Spleen (tissue), 7 donors: ENCODE measurements around the gene NSL1.

Experiments used
- POLR2A ChIP-seq, 3 donors: fragments of 450-650 bp; IDR thresholded peaks; one replicate each; pipeline ENCODE4 v1.5.1; 2017; ENCODE audit warnings: antibody characterized with exemption in 3 of 3, mild to moderate bottlenecking in 1 of 3
- POLR2AphosphoS5 ChIP-seq, 3 donors: sonication (generic); formaldehyde crosslinking; IDR thresholded peaks; one replicate each; pipeline ENCODE4 v1.5.1; 2017; ENCODE audit warnings: antibody characterized with exemption in 3 of 3
- TF ChIP-seq, protein P1 (sequence below), 11 experiments: fragments of 200-600 bp in 7 of 11; fragments of 450-650 bp in 4 of 11; sonication (generic) in 4 of 11; IDR thresholded peaks in 8 of 11; conservative IDR thresholded peaks in 3 of 11; 1 replicate in 7 of 11; 2 replicates in 4 of 11; pipeline versions ENCODE4 v1.4.0 to v1.8.0; 2016 to 2021; ENCODE audit warnings: antibody characterized with exemption in 11 of 11, inconsistent platforms in 4 of 11, mild to moderate bottlenecking in 1 of 11
- donor health status: DM: no; HTN: no; CAD: no; lungs with moderate emphysema.
- donor health status: DM: no; HTN: no; CAD: no.
- donor health status: DM: no; HTN: no; CAD: no.

DNA sequence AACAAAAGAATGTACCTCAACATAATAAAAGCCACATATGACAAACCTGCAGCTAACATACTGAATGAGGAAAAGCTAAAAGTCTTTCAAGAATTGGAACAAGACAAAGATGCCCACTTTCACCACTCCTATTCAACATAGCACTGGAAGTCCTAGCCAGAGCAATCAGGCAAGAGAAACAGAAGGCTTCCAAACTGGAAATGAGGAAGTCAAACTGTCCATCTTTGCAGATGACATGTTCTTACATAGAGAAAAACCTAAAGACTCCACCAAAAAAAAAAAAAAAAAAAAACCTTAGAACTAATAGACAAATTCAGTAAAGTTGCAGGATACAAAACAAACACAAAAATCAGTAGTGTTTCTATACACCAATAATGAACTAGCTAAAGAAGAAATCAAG, 20.2 kb downstream of the NSL1 start:
- no peak for TF ChIP-seq POLR2A (IDR thresholded peaks at IDR 0.05)
- TF ChIP-seq, protein P1, sequence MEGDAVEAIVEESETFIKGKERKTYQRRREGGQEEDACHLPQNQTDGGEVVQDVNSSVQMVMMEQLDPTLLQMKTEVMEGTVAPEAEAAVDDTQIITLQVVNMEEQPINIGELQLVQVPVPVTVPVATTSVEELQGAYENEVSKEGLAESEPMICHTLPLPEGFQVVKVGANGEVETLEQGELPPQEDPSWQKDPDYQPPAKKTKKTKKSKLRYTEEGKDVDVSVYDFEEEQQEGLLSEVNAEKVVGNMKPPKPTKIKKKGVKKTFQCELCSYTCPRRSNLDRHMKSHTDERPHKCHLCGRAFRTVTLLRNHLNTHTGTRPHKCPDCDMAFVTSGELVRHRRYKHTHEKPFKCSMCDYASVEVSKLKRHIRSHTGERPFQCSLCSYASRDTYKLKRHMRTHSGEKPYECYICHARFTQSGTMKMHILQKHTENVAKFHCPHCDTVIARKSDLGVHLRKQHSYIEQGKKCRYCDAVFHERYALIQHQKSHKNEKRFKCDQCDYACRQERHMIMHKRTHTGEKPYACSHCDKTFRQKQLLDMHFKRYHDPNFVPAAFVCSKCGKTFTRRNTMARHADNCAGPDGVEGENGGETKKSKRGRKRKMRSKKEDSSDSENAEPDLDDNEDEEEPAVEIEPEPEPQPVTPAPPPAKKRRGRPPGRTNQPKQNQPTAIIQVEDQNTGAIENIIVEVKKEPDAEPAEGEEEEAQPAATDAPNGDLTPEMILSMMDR (IDR thresholded peaks at IDR 0.05 in 8 of 11, conservative IDR thresholded peaks at IDR 0.05 in 3 of 11): no peak
- TF ChIP-seq POLR2AphosphoS5 (IDR thresholded peaks at IDR 0.05): no peak
